GM21723 (cell line): Measurements from ENCODE around the gene SERPINA5.

Experiments used
- ATAC-seq: cut with Tn5 transposase; IDR thresholded peaks from one replicate; pipeline ENCODE4 v1.9.1; 2021; ENCODE audit warnings: mild to moderate bottlenecking, moderate library complexity; ENCODE audit not compliant: unreplicated experiment

SERPINA5 gene

DNA sequence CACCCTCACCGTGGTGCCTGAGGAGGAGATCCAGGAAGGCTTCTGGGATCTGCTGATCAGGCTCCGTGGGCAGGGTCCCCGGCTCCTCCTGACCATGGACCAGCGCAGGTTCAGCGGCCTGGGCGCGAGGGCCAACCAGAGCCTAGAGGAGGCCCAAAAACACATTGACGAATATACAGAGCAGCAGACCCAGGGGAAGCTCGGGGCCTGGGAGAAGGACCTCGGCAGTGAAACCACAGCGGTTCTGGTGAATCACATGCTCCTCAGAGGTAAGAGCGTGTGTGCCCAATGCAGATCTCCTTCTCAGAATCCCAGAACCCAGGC, 60.4 kb downstream of the SERPINA5 start:
- no peak for ATAC-seq
